SK-N-SH treated with all-trans-retinoic acid at 6 μM for 48 hours (cell line): ENCODE results near the gene NXPE4.

Source experiments
- ARNTL ChIP-seq: fragments of 450-650 bp; formaldehyde crosslinking; IDR thresholded peaks from 2 replicates; pipeline ENCODE4 v1.5.0; 2020; ENCODE audit warnings: low read depth, mild to moderate bottlenecking, moderate library complexity, borderline replicate concordance
- ESRRG ChIP-seq: fragments of 250-450 bp; sonication (Bioruptor Pico); IDR thresholded peaks from 2 replicates; pipeline ENCODE4 v1.6.1; 2021; ENCODE audit warnings: mild to moderate bottlenecking
- ISL1 ChIP-seq: fragments of 250-450 bp; sonication (Bioruptor Pico); IDR thresholded peaks from 2 replicates; pipeline ENCODE4 v2.1.2; 2022; ENCODE audit warnings: mild to moderate bottlenecking, moderate library complexity
- PPARA ChIP-seq: fragments of 250-450 bp; sonication (Bioruptor Pico); IDR thresholded peaks from 2 replicates; pipeline ENCODE4 v1.5.0; 2020; ENCODE audit warnings: mild to moderate bottlenecking, borderline replicate concordance
- ZFP30 ChIP-seq: fragments of 450-650 bp; formaldehyde crosslinking; IDR thresholded peaks from 2 replicates; pipeline ENCODE4 v1.5.0; 2022; ENCODE audit warnings: mild to moderate bottlenecking, moderate library complexity
- ZNF565 ChIP-seq: fragments of 450-650 bp; formaldehyde crosslinking; conservative IDR thresholded peaks from 2 replicates; pipeline ENCODE4 v1.5.0; 2020; ENCODE audit warnings: low read depth, mild to moderate bottlenecking, moderate library complexity
- TF ChIP-seq, protein P1 (sequence below): fragments of 250-450 bp; sonication (Bioruptor Pico); IDR thresholded peaks from 2 replicates; pipeline ENCODE4 v1.5.1; 2020; ENCODE audit warnings: low read depth, mild to moderate bottlenecking, moderate library complexity
- TF ChIP-seq, protein P2 (sequence below): fragments of 250-450 bp; sonication (Bioruptor Pico); IDR thresholded peaks from 2 replicates; pipeline ENCODE4 v1.8.0; 2020; ENCODE audit warnings: mild to moderate bottlenecking, moderate library complexity, borderline replicate concordance
- TF ChIP-seq, protein P3 (sequence below): fragments of 250-450 bp; sonication (Bioruptor Pico); IDR thresholded peaks from 2 replicates; pipeline ENCODE4 v1.5.1; 2021; ENCODE audit warnings: mild to moderate bottlenecking, moderate library complexity

DNA sequence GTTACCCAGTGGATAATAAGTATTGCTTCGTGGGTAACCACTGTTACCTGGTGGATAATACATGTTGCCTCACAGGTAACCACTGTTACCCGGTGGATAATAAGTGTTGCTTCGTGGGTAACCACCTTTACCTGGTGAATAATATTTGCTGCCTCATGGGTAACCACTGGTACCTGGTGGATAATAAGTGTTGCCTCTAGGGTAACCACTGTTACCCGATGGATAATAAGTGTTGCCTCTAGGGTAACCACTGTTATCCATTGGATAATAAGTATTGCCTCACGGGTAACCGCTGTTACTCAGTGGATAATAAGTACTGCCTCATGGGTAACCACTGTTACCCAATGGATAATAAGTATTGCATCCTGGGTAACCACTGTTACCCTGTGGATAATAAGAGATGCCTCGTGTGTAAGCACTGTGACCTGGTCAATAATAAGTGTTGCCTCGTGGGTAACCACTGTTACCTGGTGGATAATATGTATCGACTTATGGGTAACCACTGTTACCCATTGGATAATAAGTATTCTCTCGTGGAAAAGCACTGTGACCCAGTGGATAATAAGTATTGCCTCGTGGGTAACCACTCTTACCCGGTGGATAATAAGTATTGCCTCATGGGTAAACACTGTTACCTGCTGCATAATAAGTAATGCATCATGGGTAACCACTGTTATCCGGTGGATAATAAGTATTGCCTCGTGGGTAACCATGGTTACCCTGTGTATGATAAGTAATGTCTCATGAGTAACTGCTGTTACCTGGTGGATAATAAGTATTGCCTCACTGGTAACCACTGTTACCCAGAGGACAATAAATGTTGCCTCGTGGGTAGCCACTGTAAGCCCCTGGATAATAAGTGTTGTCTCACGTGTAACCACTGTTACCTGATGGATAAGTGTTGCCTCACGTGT, 20.1 kb upstream of the NXPE4 start:
- TF ChIP-seq PPARA (CRISPR knock-in tag) (no peak), ZFP30 (CRISPR knock-in tag) (no peak), ESRRG (CRISPR knock-in tag) (no peak), ARNTL (CRISPR knock-in tag) (no peak), ISL1 (no peak), ZNF565 (no peak)
- TF ChIP-seq, protein P1, sequence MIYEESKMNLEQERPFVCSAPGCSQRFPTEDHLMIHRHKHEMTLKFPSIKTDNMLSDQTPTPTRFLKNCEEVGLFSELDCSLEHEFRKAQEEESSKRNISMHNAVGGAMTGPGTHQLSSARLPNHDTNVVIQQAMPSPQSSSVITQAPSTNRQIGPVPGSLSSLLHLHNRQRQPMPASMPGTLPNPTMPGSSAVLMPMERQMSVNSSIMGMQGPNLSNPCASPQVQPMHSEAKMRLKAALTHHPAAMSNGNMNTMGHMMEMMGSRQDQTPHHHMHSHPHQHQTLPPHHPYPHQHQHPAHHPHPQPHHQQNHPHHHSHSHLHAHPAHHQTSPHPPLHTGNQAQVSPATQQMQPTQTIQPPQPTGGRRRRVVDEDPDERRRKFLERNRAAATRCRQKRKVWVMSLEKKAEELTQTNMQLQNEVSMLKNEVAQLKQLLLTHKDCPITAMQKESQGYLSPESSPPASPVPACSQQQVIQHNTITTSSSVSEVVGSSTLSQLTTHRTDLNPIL: no peak
- TF ChIP-seq, protein P2, sequence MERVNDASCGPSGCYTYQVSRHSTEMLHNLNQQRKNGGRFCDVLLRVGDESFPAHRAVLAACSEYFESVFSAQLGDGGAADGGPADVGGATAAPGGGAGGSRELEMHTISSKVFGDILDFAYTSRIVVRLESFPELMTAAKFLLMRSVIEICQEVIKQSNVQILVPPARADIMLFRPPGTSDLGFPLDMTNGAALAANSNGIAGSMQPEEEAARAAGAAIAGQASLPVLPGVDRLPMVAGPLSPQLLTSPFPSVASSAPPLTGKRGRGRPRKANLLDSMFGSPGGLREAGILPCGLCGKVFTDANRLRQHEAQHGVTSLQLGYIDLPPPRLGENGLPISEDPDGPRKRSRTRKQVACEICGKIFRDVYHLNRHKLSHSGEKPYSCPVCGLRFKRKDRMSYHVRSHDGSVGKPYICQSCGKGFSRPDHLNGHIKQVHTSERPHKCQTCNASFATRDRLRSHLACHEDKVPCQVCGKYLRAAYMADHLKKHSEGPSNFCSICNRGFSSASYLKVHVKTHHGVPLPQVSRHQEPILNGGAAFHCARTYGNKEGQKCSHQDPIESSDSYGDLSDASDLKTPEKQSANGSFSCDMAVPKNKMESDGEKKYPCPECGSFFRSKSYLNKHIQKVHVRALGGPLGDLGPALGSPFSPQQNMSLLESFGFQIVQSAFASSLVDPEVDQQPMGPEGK (CRISPR knock-in tag): no peak
- TF ChIP-seq, protein P3, sequence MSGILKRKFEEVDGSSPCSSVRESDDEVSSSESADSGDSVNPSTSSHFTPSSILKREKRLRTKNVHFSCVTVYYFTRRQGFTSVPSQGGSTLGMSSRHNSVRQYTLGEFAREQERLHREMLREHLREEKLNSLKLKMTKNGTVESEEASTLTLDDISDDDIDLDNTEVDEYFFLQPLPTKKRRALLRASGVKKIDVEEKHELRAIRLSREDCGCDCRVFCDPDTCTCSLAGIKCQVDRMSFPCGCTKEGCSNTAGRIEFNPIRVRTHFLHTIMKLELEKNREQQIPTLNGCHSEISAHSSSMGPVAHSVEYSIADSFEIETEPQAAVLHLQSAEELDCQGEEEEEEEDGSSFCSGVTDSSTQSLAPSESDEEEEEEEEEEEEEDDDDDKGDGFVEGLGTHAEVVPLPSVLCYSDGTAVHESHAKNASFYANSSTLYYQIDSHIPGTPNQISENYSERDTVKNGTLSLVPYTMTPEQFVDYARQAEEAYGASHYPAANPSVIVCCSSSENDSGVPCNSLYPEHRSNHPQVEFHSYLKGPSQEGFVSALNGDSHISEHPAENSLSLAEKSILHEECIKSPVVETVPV (CRISPR knock-in tag): no peak
